8988T (cell line): Measurements from ENCODE around the gene XRN1.
"Not testable (repeated sequence)": the region's sequence is repeated elsewhere in the genome, so short reads cannot be mapped to it uniquely, and the experiment has no call there.

Source experiments
- DNase-seq: peaks from one replicate; pipeline ENCODE4 v3.0.0; 2011

The XRN1 gene

DNA sequence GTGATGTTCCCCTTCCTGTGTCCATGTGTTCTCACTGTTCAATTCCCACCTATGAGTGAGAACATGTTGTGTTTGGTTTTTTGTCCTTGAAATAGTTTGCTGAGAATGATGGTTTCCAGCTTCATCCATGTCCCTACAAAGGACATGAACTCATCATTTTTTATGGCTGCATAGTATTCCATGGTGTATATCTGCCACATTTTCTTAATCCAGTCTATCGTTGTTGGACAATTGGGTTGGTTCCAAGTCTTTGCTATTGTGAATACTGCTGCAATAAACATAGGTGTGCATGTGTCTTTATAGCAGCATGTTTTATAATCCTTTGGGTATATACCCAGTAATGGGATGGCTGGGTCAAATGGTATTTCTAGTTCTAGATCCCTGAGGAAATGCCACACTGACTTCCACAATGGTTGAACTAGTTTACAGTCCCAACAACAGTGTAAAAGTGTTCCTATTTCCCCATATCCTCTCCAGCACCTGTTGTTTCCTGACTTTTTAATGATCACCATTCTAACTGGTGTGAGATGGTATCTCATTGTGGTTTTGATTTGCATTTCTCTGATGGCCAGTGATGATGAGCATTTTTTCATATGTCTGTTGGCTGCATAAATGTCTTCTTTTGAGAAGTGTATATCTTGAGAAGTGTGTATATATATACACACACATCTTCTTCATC, 123.4 kb downstream of the XRN1 start:
- not testable (repeated sequence) for DNase-seq

DNA sequence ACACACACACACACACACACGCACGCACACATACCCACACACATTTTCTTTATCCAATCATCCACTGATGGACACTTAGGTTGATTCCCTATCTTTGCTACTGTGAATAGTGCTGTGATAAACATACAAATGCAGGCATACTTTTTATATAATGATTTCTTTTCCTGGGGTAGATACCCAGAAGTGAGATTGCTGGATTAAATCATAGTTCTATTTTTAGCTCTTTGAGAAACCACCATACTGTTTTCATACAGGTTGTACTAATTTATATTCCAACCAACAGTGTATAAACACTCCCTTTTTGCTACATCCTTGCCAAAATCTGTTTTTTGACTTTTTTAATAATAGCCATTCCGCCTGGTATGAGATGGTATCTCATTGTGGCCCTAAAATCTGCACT, 127.9 kb downstream of the XRN1 start:
- DNase-seq = no peak

GRCh38 chr3:142319094-142319493, 128.7 kb downstream of the XRN1 start:
- DNase-seq = no peak

DNA sequence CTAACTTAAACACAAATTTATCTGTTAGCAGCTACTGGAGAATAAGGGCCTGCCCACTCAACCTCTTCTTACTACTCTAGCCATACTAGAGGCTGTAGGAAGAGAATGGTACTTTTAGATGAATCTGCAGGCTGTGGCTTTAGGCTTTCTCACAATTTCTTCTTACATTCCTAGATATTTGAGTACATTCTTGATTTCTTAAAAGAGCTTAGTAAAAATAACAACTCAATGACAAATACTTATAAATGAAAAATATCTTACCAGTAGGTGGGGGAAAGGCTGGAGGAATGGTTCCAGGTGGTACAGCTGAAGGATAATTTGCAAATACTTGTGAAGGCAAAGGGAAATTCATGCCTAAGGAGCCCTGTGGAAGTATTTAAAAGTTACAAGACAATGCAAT, 129.5 kb downstream of the XRN1 start:
- no peak for DNase-seq

- DNase-seq = not testable (repeated sequence)
Measured at GRCh38 chr3:142315978-142316388, 131.9 kb downstream of the XRN1 start.

DNA sequence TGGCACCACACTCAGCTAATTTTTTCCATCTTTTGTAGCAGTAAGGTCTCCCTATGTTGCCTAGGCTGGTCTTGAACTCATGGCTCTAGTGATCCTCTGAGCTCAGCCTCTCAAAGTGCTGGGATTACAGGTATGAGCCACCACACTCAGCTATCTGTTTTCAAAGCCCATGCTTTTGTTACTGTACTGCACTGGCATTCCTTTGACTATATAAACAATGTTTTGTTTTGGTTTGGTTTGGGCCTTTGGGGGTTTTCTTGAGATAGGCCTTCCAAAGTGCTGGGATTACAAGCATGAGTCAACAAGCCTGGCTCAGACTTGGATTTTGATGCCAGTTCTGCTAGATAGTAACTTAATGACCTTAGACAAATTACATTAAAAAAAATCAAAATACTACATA, 132.8 kb downstream of the XRN1 start:
- DNase-seq = no peak

DNA sequence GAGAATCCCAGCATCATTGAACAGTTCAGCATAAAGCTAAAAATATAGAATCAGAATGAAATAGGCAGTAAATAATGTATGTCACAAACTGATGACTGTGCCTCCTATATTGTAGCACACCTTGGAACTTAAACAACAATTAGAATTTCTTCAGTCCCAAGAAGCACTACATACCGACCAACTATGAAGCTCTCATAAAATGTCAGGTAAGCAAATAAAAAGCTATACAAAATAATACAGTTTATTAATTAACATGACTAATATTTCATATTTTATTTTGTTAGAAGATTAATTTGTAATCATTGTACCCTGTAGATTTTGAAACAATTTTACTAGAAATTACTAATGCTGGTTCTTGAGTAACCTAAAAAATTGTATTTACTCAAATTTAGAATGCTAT, 137.4 kb downstream of the XRN1 start:
- DNase-seq = no peak

- DNase-seq = not testable (repeated sequence)
Measured at GRCh38 chr3:142302847-142303246, 145.0 kb downstream of the XRN1 start.

GRCh38 chr3:142298626-142299025, 149.2 kb downstream of the XRN1 start:
- DNase-seq = no peak

DNA sequence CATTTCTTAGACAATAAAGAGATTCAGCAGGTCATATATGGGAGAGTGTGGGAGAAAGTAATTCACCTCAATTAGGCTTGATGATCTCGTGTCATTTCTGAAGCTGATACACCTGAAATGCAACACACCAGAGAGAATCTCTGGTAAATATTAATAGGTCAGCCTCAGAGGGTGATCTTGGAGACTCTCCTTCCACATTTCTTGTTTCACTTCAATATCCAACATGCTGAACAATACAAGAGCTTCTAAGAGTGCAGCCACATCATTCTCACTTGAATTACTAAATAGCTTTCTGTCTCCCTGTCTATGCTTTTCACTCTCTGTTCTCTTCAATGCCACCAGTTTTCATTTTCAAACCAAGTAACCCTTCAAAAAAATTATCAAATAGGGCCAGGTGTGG, 151.3 kb downstream of the XRN1 start:
- no peak for DNase-seq

GRCh38 chr3:142287866-142288638, 159.8 kb downstream of the XRN1 start:
- no peak for DNase-seq

DNA sequence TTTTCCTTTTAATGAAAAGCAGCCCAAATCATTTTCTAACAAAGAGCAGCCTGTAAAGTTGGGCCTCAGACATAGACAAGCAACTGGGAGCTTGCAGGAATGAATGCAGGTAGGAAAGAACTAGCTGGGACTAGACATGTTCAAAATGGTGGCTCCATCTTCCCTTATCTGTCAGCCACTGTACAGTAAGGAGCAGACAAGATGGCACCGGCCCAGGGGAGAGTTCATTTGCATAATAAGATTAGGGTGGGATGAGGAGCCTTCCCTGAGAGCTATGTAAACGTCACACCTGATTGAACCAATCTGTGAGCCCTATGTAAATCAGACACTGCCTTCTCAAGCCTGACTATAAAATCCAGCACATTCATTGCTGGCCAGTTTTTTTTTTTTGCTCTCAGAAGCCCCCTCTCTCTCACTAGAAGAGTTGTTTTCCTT, 162.7 kb downstream of the XRN1 start:
- DNase-seq = no peak

DNA sequence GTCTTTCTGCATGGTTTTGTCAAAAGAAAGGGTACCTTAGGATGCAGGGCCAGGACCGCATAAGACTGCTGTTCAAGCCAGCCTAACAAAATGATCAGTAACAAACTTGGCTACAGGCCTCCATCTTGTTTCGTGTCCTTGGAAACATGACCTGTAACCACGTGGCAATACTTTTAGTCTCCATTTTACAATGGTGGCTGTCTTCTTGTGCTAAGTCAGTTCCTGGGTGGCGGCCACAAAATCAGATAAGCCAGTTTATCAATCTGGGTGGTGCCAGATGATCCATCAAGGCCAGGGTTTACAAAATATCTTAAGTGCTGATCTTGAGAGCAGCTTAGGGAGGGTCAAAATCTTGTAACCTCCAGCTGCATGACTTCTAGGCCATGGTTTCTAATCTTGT, 165.3 kb downstream of the XRN1 start:
- DNase-seq = no peak

DNA sequence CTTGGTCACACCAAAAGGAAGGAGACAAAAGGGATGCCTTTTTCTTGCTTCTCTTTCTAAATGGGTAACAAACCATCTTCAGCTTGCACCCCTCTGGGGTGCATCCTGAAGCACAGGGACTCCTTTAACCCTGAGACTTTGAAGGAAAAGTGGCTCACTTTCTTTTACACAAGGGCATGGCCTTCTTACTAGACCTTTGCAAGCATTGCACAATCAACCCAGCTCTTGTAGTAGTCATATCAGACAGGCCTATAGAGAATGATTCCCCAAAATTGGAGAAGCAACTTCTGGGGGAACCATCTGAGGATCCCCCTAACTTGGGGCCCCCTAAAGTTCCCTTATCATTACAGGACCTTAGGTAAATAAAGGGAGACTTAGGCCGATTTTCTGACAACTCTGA, 166.4 kb downstream of the XRN1 start:
- DNase-seq = no peak

DNA sequence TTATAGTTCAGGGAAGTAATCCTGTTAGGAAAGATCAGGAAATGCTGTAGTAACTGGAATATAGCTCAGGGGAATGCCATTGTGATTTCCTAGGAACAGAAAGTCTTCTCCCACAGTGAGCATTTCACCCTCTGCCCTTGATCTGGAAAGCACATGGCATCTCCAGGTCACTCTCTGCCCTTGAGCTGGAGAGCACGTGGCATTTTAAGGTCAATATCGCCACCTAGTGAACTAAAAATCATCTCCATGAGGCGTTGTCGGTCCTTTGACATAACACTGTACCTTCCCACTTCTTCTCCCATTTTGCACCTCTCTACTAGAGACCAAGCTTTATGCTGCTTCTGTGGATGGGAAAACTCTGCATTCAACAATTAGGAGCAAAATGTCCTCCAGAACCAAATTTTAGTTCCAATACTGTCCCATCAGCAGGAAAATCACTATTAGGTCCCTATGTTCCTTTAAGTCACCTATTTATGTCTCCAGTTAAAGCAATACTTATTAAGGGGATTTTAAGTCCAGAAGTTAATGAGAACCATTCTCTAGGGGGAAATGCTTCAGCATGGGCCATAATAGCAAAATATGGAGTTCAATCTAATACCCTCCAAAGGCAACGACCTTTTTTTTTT, 167.8 kb downstream of the XRN1 start:
- peak; percentile 26 for DNase-seq

- DNase-seq = no peak
Measured at GRCh38 chr3:142278451-142278850, 169.4 kb downstream of the XRN1 start.

DNA sequence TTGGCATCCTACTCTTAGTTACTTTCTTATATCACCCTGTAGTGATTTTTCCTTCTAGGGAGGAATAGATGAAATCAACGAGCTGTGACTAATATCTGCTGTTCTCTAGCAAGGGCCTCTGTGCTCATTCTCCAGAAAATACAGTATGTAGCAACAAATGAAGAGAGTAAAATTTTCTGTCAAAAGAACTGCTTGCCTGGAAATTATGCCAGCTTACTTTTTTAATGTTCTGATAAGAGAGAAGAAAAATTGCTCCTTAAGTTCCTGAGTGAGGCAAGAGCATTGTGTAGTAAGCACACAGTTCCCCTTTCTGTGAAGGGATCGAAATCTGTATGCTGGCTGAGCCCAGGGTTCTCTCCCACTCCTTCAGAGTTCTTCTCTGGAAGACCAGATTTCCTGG, 171.1 kb downstream of the XRN1 start:
- no peak for DNase-seq

GRCh38 chr3:142275856-142276255, 172.0 kb downstream of the XRN1 start:
- no peak for DNase-seq

- DNase-seq = no peak
Measured at GRCh38 chr3:142274908-142275307, 172.9 kb downstream of the XRN1 start.

- DNase-seq = no peak
Measured at GRCh38 chr3:142273501-142273900, 174.3 kb downstream of the XRN1 start.

DNA sequence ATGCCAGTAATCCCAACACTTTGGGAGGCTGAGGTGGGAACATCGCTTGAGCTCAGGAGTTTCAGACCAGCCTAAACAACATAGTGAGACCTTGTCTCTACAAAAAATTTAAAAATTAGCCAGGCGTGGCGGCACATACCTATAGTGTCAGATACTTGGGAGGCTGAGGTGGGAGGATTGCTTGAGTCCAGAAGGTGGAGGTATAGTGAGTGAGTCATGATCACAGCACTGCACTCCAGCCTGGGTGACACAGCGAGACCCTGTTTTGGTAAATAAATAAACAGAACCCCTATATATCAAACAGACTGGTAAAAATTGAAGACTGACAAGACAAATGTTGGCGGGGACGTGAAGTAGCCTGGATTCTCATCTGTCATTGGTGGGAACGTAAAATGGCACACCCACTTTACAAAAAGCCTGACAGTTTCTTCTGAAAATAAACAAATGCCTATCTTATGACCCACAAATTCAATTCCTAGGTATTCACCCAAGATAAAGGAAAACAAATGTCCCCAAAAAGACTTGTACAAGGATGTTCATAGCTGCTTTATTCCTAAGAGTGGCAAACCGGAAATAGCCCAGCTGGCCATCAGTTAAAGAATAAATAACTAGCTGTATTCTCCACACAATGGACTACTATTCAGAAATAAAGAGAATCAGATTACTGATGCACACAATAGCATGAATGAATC, 175.5 kb downstream of the XRN1 start:
- no peak for DNase-seq

DNA sequence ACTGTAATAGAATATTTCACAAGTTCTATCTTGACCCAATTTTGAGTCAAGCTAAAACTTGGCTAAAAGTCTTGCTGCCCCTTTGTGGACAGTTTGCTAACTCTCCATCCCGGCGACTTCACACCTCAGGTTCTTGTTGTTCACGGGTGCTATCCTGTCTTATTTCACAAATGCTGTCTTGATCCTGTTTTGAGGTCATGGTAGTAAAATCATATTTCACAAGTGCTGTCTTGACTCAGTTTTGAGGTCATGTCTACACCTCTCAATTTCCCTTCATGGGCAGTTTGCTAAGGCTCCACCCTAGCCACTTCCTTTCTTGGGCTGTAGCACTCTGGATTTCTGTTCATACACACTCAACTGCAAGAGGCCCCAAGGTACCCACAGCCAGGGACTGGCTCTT, 177.4 kb downstream of the XRN1 start:
- DNase-seq = no peak

DNA sequence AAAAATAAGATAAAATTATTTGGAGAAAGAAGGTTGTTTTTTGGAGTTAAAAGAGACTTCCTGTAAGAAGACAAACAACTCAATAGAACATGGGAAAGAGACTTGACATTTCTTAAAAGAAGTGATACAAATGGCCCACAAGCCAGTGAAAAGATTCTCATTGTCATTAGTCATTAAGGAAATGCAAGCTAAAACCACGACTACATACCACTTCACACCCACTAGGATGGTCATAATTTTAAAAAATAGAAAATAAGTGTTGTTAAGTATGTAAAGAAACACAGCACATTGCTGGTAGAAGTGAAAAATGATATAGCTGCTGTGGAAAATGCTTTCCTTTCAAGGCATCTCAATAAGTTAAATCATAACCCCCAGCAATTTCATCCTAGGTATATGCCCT, 178.1 kb downstream of the XRN1 start:
- no peak for DNase-seq

GRCh38 chr3:142268426-142268825, 179.4 kb downstream of the XRN1 start:
- no peak for DNase-seq
